IMR-90 (cell line): ENCODE results near the gene SRGAP2C. TPM values are rescaled to one million over a fixed set of nuclear protein-coding genes. Genes with fewer than 3 reads are reported as not detected.
"Not testable (repeated sequence)": the region's sequence is repeated elsewhere in the genome, so short reads cannot be mapped to it uniquely, and the experiment has no call there.

ENCODE experiments used
- ATAC-seq: fragments of 200-7000 bp; cut with Tn5 transposase; 2 replicates; pipeline ENCODE4 v1.9.1; 2020; ENCODE audit warnings: low read depth, mild to moderate bottlenecking, moderate library complexity
- BruUV-seq: library from RNA; stranded (reverse); fragments of 400-500 nt; replicated peaks from 2 replicates; lab custom pipeline; 2021; lab: Mats Ljungman, UMichigan
- CTCF ChIA-PET: fragments of 300-600 bp; formaldehyde crosslinking; extraction: SDS; loops from one replicate; lab custom pipeline; 2021; ENCODE audit warnings: antibody characterized with exemption; lab: Yijun Ruan, JAX
- POLR2A ChIA-PET: fragments of 300-600 bp; sonication (Branson Sonifier 250); formaldehyde crosslinking; loops from one replicate; lab custom pipeline; 2022; ENCODE audit warnings: antibody characterized with exemption; ENCODE audit not compliant: unreplicated experiment; lab: Charles Lee
- DNase-seq: peaks from one replicate; pipeline ENCODE4 v3.0.0; 2013
- H2AFZ ChIP-seq: replicated peaks from 2 replicates; pipeline ENCODE3; 2013; ENCODE audit warnings: low read length, mild to moderate bottlenecking; ENCODE audit not compliant: poor library complexity
- H2AK5ac ChIP-seq: 2 replicates; pipeline ENCODE4 v1.6.1; 2013; ENCODE audit warnings: low read depth, low read length, inconsistent platforms
- H2AK9ac ChIP-seq: replicated peaks from 2 replicates; pipeline ENCODE3; 2013; ENCODE audit warnings: mild to moderate bottlenecking, low read depth, low read length, moderate library complexity; ENCODE audit not compliant: poor library complexity
- H2BK120ac ChIP-seq: 2 replicates; pipeline ENCODE4 v1.6.1; 2013; ENCODE audit warnings: low read depth, low read length, inconsistent platforms
- H2BK15ac ChIP-seq: 3 replicates; pipeline ENCODE4 v1.6.1; 2013; ENCODE audit warnings: low read depth, low read length, inconsistent platforms
- H2BK20ac ChIP-seq: 2 replicates; pipeline ENCODE4 v1.6.1; 2013; ENCODE audit warnings: low read depth, mild to moderate bottlenecking, inconsistent platforms, low read length, moderate library complexity
- H2BK5ac ChIP-seq: 2 replicates; pipeline ENCODE4 v1.6.1; 2013; ENCODE audit warnings: mild to moderate bottlenecking, low read depth, low read length, inconsistent platforms; ENCODE audit not compliant: poor library complexity, severe bottlenecking
- H3K14ac ChIP-seq: replicated peaks from 2 replicates; pipeline ENCODE4 v1.6.1; 2013; ENCODE audit warnings: low read depth, low read length, inconsistent platforms
- H3K18ac ChIP-seq: 2 replicates; pipeline ENCODE4 v1.6.1; 2013; ENCODE audit warnings: low read depth, low read length, control low read depth
- H3K23ac ChIP-seq: 2 replicates; pipeline ENCODE4 v1.6.1; 2013; ENCODE audit warnings: low read depth, low read length, inconsistent platforms
- H3K27ac ChIP-seq: 2 replicates; pipeline ENCODE4 v1.5.1; 2013; ENCODE audit warnings: mild to moderate bottlenecking, control low read depth, low read length; ENCODE audit not compliant: insufficient read depth
- H3K27me3 ChIP-seq: 2 replicates; pipeline ENCODE4 v1.6.1; 2013; ENCODE audit warnings: low read length; ENCODE audit not compliant: control insufficient read depth, insufficient read depth
- H3K36me3 ChIP-seq: 2 replicates; pipeline ENCODE4 v1.6.1; 2013; ENCODE audit warnings: low read length, mixed read lengths; ENCODE audit not compliant: control insufficient read depth, insufficient read depth
- H3K4ac ChIP-seq: 2 replicates; pipeline ENCODE4 v1.6.1; 2013; ENCODE audit warnings: low read depth, low read length, inconsistent platforms
- H3K4me1 ChIP-seq: 2 replicates; pipeline ENCODE4 v1.6.1; 2013; ENCODE audit warnings: low read length, mixed read lengths; ENCODE audit not compliant: control insufficient read depth, insufficient read depth
- H3K4me2 ChIP-seq: 2 replicates; pipeline ENCODE4 v1.6.1; 2013; ENCODE audit warnings: low read depth, mild to moderate bottlenecking, control low read depth, low read length, moderate library complexity
- H3K4me3 ChIP-seq: 2 replicates; pipeline ENCODE4 v1.5.1; 2013; ENCODE audit warnings: low read depth, mild to moderate bottlenecking, control low read depth, low read length, moderate library complexity; ENCODE audit not compliant: insufficient read depth
- H3K56ac ChIP-seq: 2 replicates; pipeline ENCODE4 v1.6.1; 2013; ENCODE audit warnings: low read length, inconsistent platforms; ENCODE audit not compliant: insufficient read depth; ENCODE audit errors: extremely low read depth
- H3K79me1 ChIP-seq, 2 experiments: 2 replicates each; pipeline ENCODE4 v1.6.1; 2013; ENCODE audit warnings: low read length in 2 of 2, inconsistent platforms in 1 of 2, low read depth in 1 of 2
- H3K9ac ChIP-seq: 2 replicates; pipeline ENCODE4 v1.6.1; 2013; ENCODE audit warnings: low read depth, low read length, control low read depth
- H3K9me1 ChIP-seq: 2 replicates; pipeline ENCODE4 v1.6.1; 2013; ENCODE audit warnings: low read length, inconsistent platforms; ENCODE audit not compliant: insufficient read depth
- H3K9me3 ChIP-seq: 2 replicates; pipeline ENCODE4 v1.6.1; 2013; ENCODE audit warnings: low read length; ENCODE audit not compliant: control insufficient read depth, insufficient read depth
- H4K20me1 ChIP-seq: 2 replicates; pipeline ENCODE4 v1.6.1; 2013; ENCODE audit warnings: low read length, inconsistent platforms; ENCODE audit not compliant: insufficient read depth
- H4K5ac ChIP-seq: 2 replicates; pipeline ENCODE4 v1.6.1; 2013; ENCODE audit warnings: mild to moderate bottlenecking, low read depth, low read length, control low read depth
- H4K8ac ChIP-seq, 2 experiments: 2 replicates each; pipeline ENCODE4 v1.6.1; 2013; ENCODE audit warnings: low read depth in 2 of 2, low read length in 2 of 2, control low read depth in 1 of 2, inconsistent platforms in 1 of 2
- H4K91ac ChIP-seq: 2 replicates; pipeline ENCODE4 v1.6.1; 2013; ENCODE audit warnings: low read depth, low read length, inconsistent platforms; ENCODE audit not compliant: insufficient read depth
- WGBS, 2 experiments: methylation state at CpG; one replicate each; pipeline versions ENCODE4 v1.1.5 to v1.1.7; 2013; ENCODE audit warnings: missing lambda C conversion rate in 2 of 2; ENCODE audit not compliant: insufficient read length in 1 of 2; ENCODE audit errors: extremely low coverage in 2 of 2; 5-methylcytosine and 5-hydroxymethylcytosine counted together
- dilution Hi-C: fragments of 300-500 bp; cut with HindIII; formaldehyde crosslinking; loops from one replicate; pipeline ENCODE4 v1.14.3; 2018; ENCODE audit warnings: low sequenced_read_pairs; ENCODE audit not compliant: unreplicated experiment
- in situ Hi-C: fragments of 300-500 bp; cut with MboI; formaldehyde crosslinking; loops from 3 replicates; pipeline ENCODE4 v1.14.3; 2019; ENCODE audit warnings: low sequenced_read_pairs, inconsistent platforms, mixed read lengths
- intact Hi-C: fragments of 100-400 bp; cut with micrococcal nuclease; formaldehyde crosslinking; loops from 2 replicates; pipeline ENCODE4 v1.10.0; 2022
- polyA plus RNA-seq, 3 experiments: library from polyadenylated mRNA; depleted of rRNA; stranded (reverse); fragments of >200 nt; gene quantifications; 2 replicates each; pipeline ENCODE4 v1.2.3, GENCODE V29; 2012; ENCODE audit warnings: low replicate concordance in 1 of 3
- total RNA-seq: library from RNA; depleted of rRNA; stranded (reverse); fragments of >200 nt; gene quantifications from 2 replicates; pipeline ENCODE4 v1.2.3, GENCODE V29; 2012

SRGAP2C gene
- total and polyA plus RNA-seq, 2 of the 4 experiments (the other 2 are of a cell fraction) = 5.6 to 12.7 TPM

GRCh38 chr1:121238384-121238783 is 53.6 kb downstream of the SRGAP2C start:
- no CpG with 5 or more reads among the region's 1 CpG for WGBS, 2 experiments
- H3K56ac ChIP-seq, H3K79me1 ChIP-seq, H4K8ac ChIP-seq, H3K36me3 ChIP-seq, H2AK9ac ChIP-seq, POLR2A ChIA-PET, BruUV-seq, H4K5ac ChIP-seq, in situ Hi-C loops, ATAC-seq, H3K9ac ChIP-seq, H3K27ac ChIP-seq, dilution Hi-C loops, H3K4me2 ChIP-seq, H4K91ac ChIP-seq, H3K18ac ChIP-seq, H2AFZ ChIP-seq, H3K9me3 ChIP-seq, CTCF ChIA-PET, H3K23ac ChIP-seq, H2BK5ac ChIP-seq, H2BK15ac ChIP-seq, H2BK120ac ChIP-seq, H3K14ac ChIP-seq, H3K27me3 ChIP-seq, H4K20me1 ChIP-seq, H3K4ac ChIP-seq, H2BK20ac ChIP-seq, H3K9me1 ChIP-seq, H2AK5ac ChIP-seq, DNase-seq, H3K4me1 ChIP-seq, intact Hi-C loops, H3K4me3 ChIP-seq: not testable (repeated sequence)

GRCh38 chr1:121243913-121244312 is 59.1 kb downstream of the SRGAP2C start:
- H3K18ac ChIP-seq, H2BK5ac ChIP-seq: not testable (repeated sequence)

More at GRCh38 chr1:121243913-121244312, 59.1 kb downstream of the SRGAP2C start:
- H3K4me3 ChIP-seq, H4K91ac ChIP-seq, POLR2A ChIA-PET, H3K79me1 ChIP-seq, H3K27ac ChIP-seq, H4K8ac ChIP-seq, CTCF ChIA-PET, H3K27me3 ChIP-seq, H3K14ac ChIP-seq, H3K9ac ChIP-seq, H2BK20ac ChIP-seq, H3K4me1 ChIP-seq, dilution Hi-C loops, H4K5ac ChIP-seq, H4K20me1 ChIP-seq, H2AK5ac ChIP-seq, H3K56ac ChIP-seq, H3K36me3 ChIP-seq, H3K9me3 ChIP-seq, intact Hi-C loops, H2BK120ac ChIP-seq, H3K23ac ChIP-seq, BruUV-seq, H2AK9ac ChIP-seq, H3K4ac ChIP-seq, H3K4me2 ChIP-seq, H3K9me1 ChIP-seq, H2BK15ac ChIP-seq, DNase-seq, H2AFZ ChIP-seq, in situ Hi-C loops: not testable (repeated sequence)
- WGBS, 2 experiments = no CpG with 5 or more reads among the region's 1 CpG
- peak; percentile 94 for ATAC-seq
